Stimulated activated naive CD8-positive, alpha-beta T cell treated with anti-CD3 and anti-CD28 coated beads, Interleukin-15, Interleukin-2, amounts not matched to agents 100 ng/mL and 50 ng/mL, for 24 hours (primary cell): ENCODE data around the gene CHDH.

Experiments used
- H3K27ac Mint-ChIP-seq: one replicate; pipeline ENCODE4 v1.8.0; 2021; ENCODE audit warnings: mild to moderate bottlenecking, mixed read lengths
- H3K27me3 Mint-ChIP-seq: one replicate; pipeline ENCODE4 v1.8.0; 2021; ENCODE audit warnings: mixed read lengths
- H3K36me3 Mint-ChIP-seq: one replicate; pipeline ENCODE4 v1.8.0; 2021; ENCODE audit warnings: low read depth, mixed read lengths
- H3K4me1 Mint-ChIP-seq: one replicate; pipeline ENCODE4 v1.8.0; 2021; ENCODE audit warnings: low read depth, mixed read lengths
- H3K4me3 Mint-ChIP-seq: one replicate; pipeline ENCODE4 v1.8.0; 2021; ENCODE audit warnings: mild to moderate bottlenecking, mixed read lengths
- H3K9me3 Mint-ChIP-seq: one replicate; pipeline ENCODE4 v1.8.0; 2021; ENCODE audit warnings: mixed read lengths

CHDH gene

GRCh38 chr3:53777468-53777867 is 68.8 kb downstream of the CHDH start:
- H3K27me3 Mint-ChIP-seq, result peaks cover 5% of the 10 kb centered on the region
- H3K36me3 Mint-ChIP-seq, result no peaks in the 10 kb centered on the region
- no peak overlapping the region for H3K4me3 Mint-ChIP-seq
- no peaks in the 10 kb centered on the region for H3K4me1 Mint-ChIP-seq
- H3K27ac Mint-ChIP-seq, result peak overlapping the region; percentile 48
- no peaks in the 10 kb centered on the region for H3K9me3 Mint-ChIP-seq

- Mint-ChIP-seq H3K36me3 (no peaks in the 10 kb centered on the region), H3K9me3 (no peaks in the 10 kb centered on the region), H3K4me3 (no peak overlapping the region), H3K27me3 (peaks cover 5% of the 10 kb centered on the region), H3K27ac (no peak overlapping the region), H3K4me1 (no peaks in the 10 kb centered on the region)
Measured at GRCh38 chr3:53776494-53777101, 69.6 kb downstream of the CHDH start.

DNA sequence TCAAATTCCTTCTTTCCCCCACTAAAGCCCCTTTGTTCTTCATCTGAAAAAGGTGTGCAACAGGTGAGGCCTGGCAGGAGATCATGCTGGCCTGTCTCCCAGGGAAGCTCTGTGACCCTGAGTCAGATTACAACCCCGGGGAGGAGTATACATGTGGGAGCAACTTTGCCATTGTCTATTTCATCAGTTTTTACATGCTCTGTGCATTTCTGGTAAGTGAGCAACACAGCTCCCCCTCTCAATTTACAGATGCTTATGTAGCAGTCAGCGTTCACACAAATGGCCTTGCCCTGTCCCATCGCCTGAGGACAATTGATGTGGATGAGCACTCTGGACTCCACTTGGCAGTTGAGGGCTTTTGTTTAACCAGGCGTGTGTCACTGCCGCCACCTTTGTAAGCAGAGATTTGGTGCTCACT is 70.4 kb downstream of the CHDH start:
- H3K27ac Mint-ChIP-seq, result no peak overlapping the region
- no peaks in the 10 kb centered on the region for H3K27me3 Mint-ChIP-seq
- H3K4me3 Mint-ChIP-seq, result no peak overlapping the region
- no peaks in the 10 kb centered on the region for H3K4me1 Mint-ChIP-seq
- H3K36me3 Mint-ChIP-seq, result no peaks in the 10 kb centered on the region
- no peaks in the 10 kb centered on the region for H3K9me3 Mint-ChIP-seq

DNA sequence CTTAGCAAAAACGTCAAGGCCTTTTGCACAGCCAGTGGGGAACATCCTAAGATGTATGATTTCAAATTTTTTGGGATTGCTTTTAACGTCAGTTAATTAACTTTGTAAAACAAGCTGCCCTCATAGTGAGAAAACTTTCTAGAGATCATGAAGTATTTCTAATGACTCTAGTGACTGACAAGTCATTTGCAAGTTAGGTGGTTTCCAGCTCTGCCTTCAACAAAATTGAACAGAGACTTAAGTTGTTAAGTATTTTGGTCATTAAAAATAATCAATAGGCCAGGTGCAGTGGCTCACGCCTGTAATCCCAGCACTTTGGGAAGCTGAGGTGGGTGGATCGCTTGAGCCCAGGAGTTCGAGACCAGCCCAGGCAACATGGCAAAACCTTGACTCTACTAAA is 71.2 kb downstream of the CHDH start:
- Mint-ChIP-seq H3K4me3 (no peak overlapping the region), H3K4me1 (no peaks in the 10 kb centered on the region), H3K27me3 (peaks cover 5% of the 10 kb centered on the region), H3K36me3 (no peaks in the 10 kb centered on the region), H3K9me3 (no peaks in the 10 kb centered on the region), H3K27ac (no peak overlapping the region)

GRCh38 chr3:53774414-53774813 is 71.8 kb downstream of the CHDH start:
- H3K27me3 Mint-ChIP-seq, result peaks cover 5% of the 10 kb centered on the region
- no peaks in the 10 kb centered on the region for H3K9me3 Mint-ChIP-seq
- no peak overlapping the region for H3K4me3 Mint-ChIP-seq
- H3K36me3 Mint-ChIP-seq, result no peaks in the 10 kb centered on the region
- H3K27ac Mint-ChIP-seq, result no peak overlapping the region
- no peaks in the 10 kb centered on the region for H3K4me1 Mint-ChIP-seq

GRCh38 chr3:53773611-53774368 is 72.4 kb downstream of the CHDH start:
- no peaks in the 10 kb centered on the region for H3K4me1 Mint-ChIP-seq
- no peak overlapping the region for H3K27ac Mint-ChIP-seq
- no peaks in the 10 kb centered on the region for H3K36me3 Mint-ChIP-seq
- no peaks in the 10 kb centered on the region for H3K9me3 Mint-ChIP-seq
- H3K4me3 Mint-ChIP-seq, result no peak overlapping the region
- H3K27me3 Mint-ChIP-seq, result peaks cover 5% of the 10 kb centered on the region

DNA sequence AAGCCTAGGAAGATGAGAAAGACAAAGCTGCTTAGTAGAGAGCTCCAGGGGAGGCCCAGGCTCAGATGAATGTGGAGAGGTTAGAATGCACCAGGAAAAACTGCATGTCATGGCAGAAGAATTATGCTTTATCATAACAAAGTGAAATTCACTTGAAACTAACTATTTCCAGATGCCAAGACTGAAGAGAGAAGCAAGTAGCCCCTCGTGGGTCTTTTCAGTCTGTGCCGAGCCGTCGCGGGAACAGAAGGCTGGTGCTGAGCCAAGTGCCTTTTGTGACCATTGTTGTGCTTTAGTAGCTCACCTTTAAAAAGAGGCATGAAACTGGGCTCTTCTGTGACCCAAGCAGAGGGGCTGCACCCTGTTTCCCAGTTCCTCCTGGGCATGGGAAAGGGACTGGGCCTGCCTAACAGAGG is 73.2 kb downstream of the CHDH start:
- H3K27me3 Mint-ChIP-seq, result peaks cover 5% of the 10 kb centered on the region
- no peaks in the 10 kb centered on the region for H3K36me3 Mint-ChIP-seq
- H3K9me3 Mint-ChIP-seq, result no peaks in the 10 kb centered on the region
- no peaks in the 10 kb centered on the region for H3K4me1 Mint-ChIP-seq
- no peak overlapping the region for H3K27ac Mint-ChIP-seq
- no peak overlapping the region for H3K4me3 Mint-ChIP-seq

DNA sequence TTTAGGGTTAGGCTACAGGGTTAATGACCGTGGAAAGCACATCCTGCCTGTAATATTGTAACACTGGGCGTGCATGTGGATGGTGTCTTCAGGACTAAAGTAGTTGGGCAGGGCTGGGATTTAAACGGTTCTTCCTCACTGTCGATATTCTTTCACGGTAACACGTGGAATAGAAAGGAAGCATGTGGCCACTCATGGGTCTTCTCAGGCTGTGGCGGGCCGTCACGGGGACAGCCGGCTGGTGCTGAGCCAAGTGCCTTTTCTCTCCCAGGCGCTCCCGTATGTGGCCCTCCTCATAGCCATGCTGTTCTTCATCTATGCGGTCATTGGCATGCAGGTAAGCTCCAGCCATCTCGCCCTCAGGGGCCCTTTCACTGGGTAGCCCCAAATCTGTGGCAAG is 73.7 kb downstream of the CHDH start:
- Mint-ChIP-seq H3K9me3 (no peaks in the 10 kb centered on the region), H3K4me1 (no peaks in the 10 kb centered on the region), H3K27me3 (peaks cover 5% of the 10 kb centered on the region), H3K36me3 (no peaks in the 10 kb centered on the region), H3K27ac (no peak overlapping the region), H3K4me3 (no peak overlapping the region)

GRCh38 chr3:53768478-53769459 is 77.5 kb downstream of the CHDH start:
- Mint-ChIP-seq H3K36me3 (no peaks in the 10 kb centered on the region), H3K9me3 (no peaks in the 10 kb centered on the region), H3K27me3 (peaks cover 5% of the 10 kb centered on the region), H3K27ac (no peak overlapping the region), H3K4me3 (no peak overlapping the region), H3K4me1 (no peaks in the 10 kb centered on the region)

DNA sequence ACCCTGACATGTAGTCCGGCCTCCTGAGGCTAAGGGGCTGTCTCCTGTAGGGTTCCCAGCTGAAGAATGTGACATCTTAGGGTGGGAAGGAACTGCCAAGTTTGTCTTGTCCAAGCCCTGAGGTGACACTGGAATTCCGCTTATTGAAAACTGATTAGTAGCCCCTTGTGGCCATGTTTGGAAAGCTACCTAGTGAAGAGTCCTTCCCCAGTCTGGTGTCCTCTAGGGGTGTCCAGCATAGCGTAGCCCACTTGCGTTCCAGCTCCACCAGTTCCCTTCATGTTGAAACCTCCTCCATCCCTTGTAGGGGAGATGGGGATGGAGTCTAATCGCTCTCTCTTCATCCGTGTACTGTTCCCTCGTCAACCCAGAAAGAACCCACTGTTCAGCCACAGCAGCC is 79.5 kb downstream of the CHDH start:
- Mint-ChIP-seq H3K4me3 (no peak overlapping the region), H3K36me3 (no peaks in the 10 kb centered on the region), H3K4me1 (no peaks in the 10 kb centered on the region), H3K27me3 (peaks cover 5% of the 10 kb centered on the region), H3K27ac (no peak overlapping the region), H3K9me3 (no peaks in the 10 kb centered on the region)

DNA sequence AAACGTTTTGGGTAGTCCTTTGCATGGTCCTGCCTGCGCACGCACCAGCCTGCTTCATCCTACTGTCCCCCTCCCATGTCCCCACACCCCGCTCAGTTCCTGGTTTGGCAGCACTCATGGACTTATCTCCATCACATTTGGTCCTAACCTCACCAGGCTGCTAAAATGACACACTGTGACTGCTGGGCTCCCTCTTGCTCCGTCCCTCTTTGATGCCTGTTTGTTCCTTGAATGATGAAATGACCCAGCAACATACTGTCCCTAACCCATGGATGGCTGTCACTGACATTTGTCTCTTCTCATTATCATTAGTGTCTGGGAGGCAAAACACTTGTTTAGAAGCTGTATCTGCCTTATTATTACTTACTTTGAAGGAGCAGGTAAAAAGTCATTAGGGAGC is 80.5 kb downstream of the CHDH start:
- H3K27me3 Mint-ChIP-seq, result peaks cover 5% of the 10 kb centered on the region
- no peaks in the 10 kb centered on the region for H3K9me3 Mint-ChIP-seq
- no peaks in the 10 kb centered on the region for H3K36me3 Mint-ChIP-seq
- no peak overlapping the region for H3K27ac Mint-ChIP-seq
- no peaks in the 10 kb centered on the region for H3K4me1 Mint-ChIP-seq
- H3K4me3 Mint-ChIP-seq, result no peak overlapping the region

- Mint-ChIP-seq H3K36me3 (no peaks in the 10 kb centered on the region), H3K9me3 (no peaks in the 10 kb centered on the region), H3K4me3 (no peak overlapping the region), H3K27ac (no peak overlapping the region), H3K4me1 (no peaks in the 10 kb centered on the region), H3K27me3 (no peaks in the 10 kb centered on the region)
Measured at GRCh38 chr3:53764026-53764775, 82.0 kb downstream of the CHDH start.

GRCh38 chr3:53763353-53763752 is 82.9 kb downstream of the CHDH start:
- Mint-ChIP-seq H3K4me1 (no peaks in the 10 kb centered on the region), H3K36me3 (no peaks in the 10 kb centered on the region), H3K9me3 (no peaks in the 10 kb centered on the region), H3K27me3 (no peaks in the 10 kb centered on the region), H3K27ac (no peak overlapping the region), H3K4me3 (no peak overlapping the region)
